ENCODE data around the gene FANCG. TPM values are rescaled to one million over a fixed set of nuclear protein-coding genes. Genes with fewer than 3 reads are reported as not detected.

Gene FANCG
- total RNA-seq, 1 donor from 2014 or later = 17.2 TPM

- Histone ChIP-seq H3K27ac (no peak overlapping the region), H3K9me3 (no peaks in the 10 kb centered on the region), H3K27me3 (no peaks in the 10 kb centered on the region), H3K36me3 (peaks cover 7 to 42% of the 10 kb centered on the region in 2 donors), H3K4me1 (peaks cover 42% of the 10 kb centered on the region), H3K4me3 (no peak overlapping the region)
- DNase-seq (ENCODE audit: extremely low spot score in 2 of 2) = no peak
- no peak for TF ChIP-seq POLR2AphosphoS5 (IDR thresholded peaks at IDR 0.05; ENCODE audit: insufficient read depth in 1 of 2, low read depth in 1 of 2)
- TF ChIP-seq POLR2A (IDR thresholded peaks at IDR 0.05) = no peak
- no peak for TF ChIP-seq CTCF (IDR thresholded peaks at IDR 0.05)
- intact Hi-C loops (cut with DNase I) = no loop called here
These were observed 10.7 kb downstream of the FANCG start for GRCh38 chr9:35069020-35069419.

GRCh38 chr9:35067056-35067455 lies 12.7 kb downstream of the FANCG start:
- Histone ChIP-seq H3K27ac (no peak overlapping the region), H3K4me3 (no peak overlapping the region), H3K9me3 (no peaks in the 10 kb centered on the region), H3K4me1 (peaks cover 36% of the 10 kb centered on the region), H3K27me3 (no peaks in the 10 kb centered on the region), H3K36me3 (peaks cover 7 to 62% of the 10 kb centered on the region in 2 donors)
- intact Hi-C loops (cut with DNase I) = no loop called here
- no peak for DNase-seq (ENCODE audit: extremely low spot score in 2 of 2)
- TF ChIP-seq POLR2AphosphoS5 (IDR thresholded peaks at IDR 0.05; ENCODE audit: insufficient read depth in 1 of 2, low read depth in 1 of 2) = no peak
- TF ChIP-seq CTCF (IDR thresholded peaks at IDR 0.05) = no peak
- no peak for TF ChIP-seq POLR2A (IDR thresholded peaks at IDR 0.05)

- H3K9me3 ChIP-seq = no peaks in the 10 kb centered on the region
- H3K4me1 ChIP-seq = no peaks in the 10 kb centered on the region
- TF ChIP-seq POLR2AphosphoS5 (IDR thresholded peaks at IDR 0.05; ENCODE audit: insufficient read depth in 1 of 2, low read depth in 1 of 2) = no peak
- TF ChIP-seq CTCF (IDR thresholded peaks at IDR 0.05) = no peak
- no peak for TF ChIP-seq POLR2A (IDR thresholded peaks at IDR 0.05)
- DNase-seq (ENCODE audit: extremely low spot score in 2 of 2) = no peak
- no peak overlapping the region for H3K4me3 ChIP-seq
- peaks cover 5 to 100% of the 10 kb centered on the region in 2 donors for H3K36me3 ChIP-seq
- H3K27me3 ChIP-seq = no peaks in the 10 kb centered on the region
- no peak overlapping the region for H3K27ac ChIP-seq
- intact Hi-C loops (cut with DNase I) = no loop called here
These were observed 19.1 kb downstream of the FANCG start for GRCh38 chr9:35060548-35061207.

GRCh38 chr9:35059438-35059837 lies 20.3 kb downstream of the FANCG start:
- no peak for TF ChIP-seq POLR2AphosphoS5 (IDR thresholded peaks at IDR 0.05; ENCODE audit: insufficient read depth in 1 of 2, low read depth in 1 of 2)
- no peak for TF ChIP-seq POLR2A (IDR thresholded peaks at IDR 0.05)
- no peak for TF ChIP-seq CTCF (IDR thresholded peaks at IDR 0.05)
- intact Hi-C loops (cut with DNase I) = no loop called here
- Histone ChIP-seq H3K36me3 (peaks cover 0 to 100% of the 10 kb centered on the region in 2 donors), H3K4me1 (no peaks in the 10 kb centered on the region), H3K4me3 (no peak overlapping the region), H3K27me3 (no peaks in the 10 kb centered on the region), H3K9me3 (no peaks in the 10 kb centered on the region), H3K27ac (no peak overlapping the region)
- no peak for DNase-seq (ENCODE audit: extremely low spot score in 2 of 2)

GRCh38 chr9:35057271-35057620 lies 22.5 kb downstream of the FANCG start:
- H3K27ac ChIP-seq = no peak overlapping the region
- DNase-seq (ENCODE audit: extremely low spot score in 2 of 2) = no peak
- no peak for TF ChIP-seq POLR2A (IDR thresholded peaks at IDR 0.05)
- no peak for TF ChIP-seq POLR2AphosphoS5 (IDR thresholded peaks at IDR 0.05; ENCODE audit: insufficient read depth in 1 of 2, low read depth in 1 of 2)
- TF ChIP-seq CTCF (IDR thresholded peaks at IDR 0.05) = no peak
- peaks cover 0 to 82% of the 10 kb centered on the region in 2 donors for H3K36me3 ChIP-seq
- no peaks in the 10 kb centered on the region for H3K27me3 ChIP-seq
- intact Hi-C loops (cut with DNase I) = no loop called here
- H3K4me3 ChIP-seq = no peak overlapping the region
- H3K9me3 ChIP-seq = no peaks in the 10 kb centered on the region
- H3K4me1 ChIP-seq = no peaks in the 10 kb centered on the region

All from vagina (tissue), 2 donors.